H9 (cell line): ENCODE data around the gene DEGS2. TPM values are rescaled to one million over a fixed set of nuclear protein-coding genes. Genes with fewer than 3 reads are reported as not detected.
A peak's percentile ranks its signal among the peaks of the same experiment; 100 is the strongest.

Experiments
- DNase-seq: peaks from one replicate; pipeline ENCODE4 v3.0.0-alpha.2; 2017
- H2AFZ ChIP-seq: one replicate; pipeline ENCODE4 v1.6.1; 2013; ENCODE audit warnings: mild to moderate bottlenecking, low read length, control low read depth, moderate library complexity
- H2AK5ac ChIP-seq: 2 replicates; pipeline ENCODE4 v1.6.1; 2013; ENCODE audit warnings: low read length, control low read depth, mixed read lengths; ENCODE audit not compliant: insufficient read length
- H2BK120ac ChIP-seq: one replicate; pipeline ENCODE4 v1.6.1; 2013; ENCODE audit warnings: low read depth, mild to moderate bottlenecking, low read length, control low read depth, inconsistent platforms; ENCODE audit not compliant: poor library complexity, severe bottlenecking
- H2BK12ac ChIP-seq: 2 replicates; pipeline ENCODE4 v1.6.1; 2013; ENCODE audit warnings: low read length, control low read depth, mixed read lengths, low read depth; ENCODE audit not compliant: insufficient read length
- H2BK15ac ChIP-seq: 2 replicates; pipeline ENCODE4 v1.6.1; 2013; ENCODE audit warnings: low read depth, low read length, control low read depth
- H2BK20ac ChIP-seq: one replicate; pipeline ENCODE4 v1.6.1; 2013; ENCODE audit warnings: low read depth, mild to moderate bottlenecking, low read length, control low read depth, inconsistent platforms; ENCODE audit not compliant: poor library complexity, severe bottlenecking
- H2BK5ac ChIP-seq: 2 replicates; pipeline ENCODE4 v1.6.1; 2013; ENCODE audit warnings: low read length, control low read depth, mixed read lengths; ENCODE audit not compliant: insufficient read length
- H3K14ac ChIP-seq: 2 replicates; pipeline ENCODE4 v1.6.1; 2013; ENCODE audit warnings: low read length, control low read depth; ENCODE audit not compliant: insufficient read depth
- H3K18ac ChIP-seq: 2 replicates; pipeline ENCODE4 v1.6.1; 2013; ENCODE audit warnings: low read depth, mild to moderate bottlenecking, mixed read lengths, low read length, control low read depth; ENCODE audit not compliant: insufficient read length
- H3K23ac ChIP-seq: 2 replicates; pipeline ENCODE4 v1.6.1; 2013; ENCODE audit warnings: low read length, control low read depth, mixed read lengths, low read depth; ENCODE audit not compliant: insufficient read length
- H3K23me2 ChIP-seq: 2 replicates; pipeline ENCODE4 v1.6.1; 2013; ENCODE audit warnings: low read depth, mild to moderate bottlenecking, mixed read lengths, low read length, control low read depth; ENCODE audit not compliant: insufficient read length, poor library complexity, severe bottlenecking
- H3K27ac ChIP-seq: 2 replicates; pipeline ENCODE4 v1.5.1; 2013; ENCODE audit warnings: low read length, control low read depth, mixed read lengths, low read depth; ENCODE audit not compliant: insufficient read length
- H3K27me3 ChIP-seq: 2 replicates; pipeline ENCODE4 v1.6.1; 2013; ENCODE audit warnings: low read length, control low read depth, inconsistent platforms; ENCODE audit not compliant: insufficient read depth
- H3K4ac ChIP-seq: 2 replicates; pipeline ENCODE4 v1.6.1; 2013; ENCODE audit warnings: low read depth, mild to moderate bottlenecking, control low read depth, inconsistent platforms, low read length, moderate library complexity
- H3K4me1 ChIP-seq: 2 replicates; pipeline ENCODE4 v1.6.1; 2013; ENCODE audit warnings: low read length, control low read depth, inconsistent platforms; ENCODE audit not compliant: insufficient read depth
- H3K4me2 ChIP-seq: 2 replicates; pipeline ENCODE4 v1.6.1; 2013; ENCODE audit warnings: low read length, control low read depth, mixed read lengths; ENCODE audit not compliant: insufficient read length, insufficient read depth
- H3K56ac ChIP-seq: 2 replicates; pipeline ENCODE4 v1.6.1; 2013; ENCODE audit warnings: low read depth, mild to moderate bottlenecking, mixed read lengths, low read length, control low read depth; ENCODE audit not compliant: insufficient read length
- H3K79me1 ChIP-seq: 2 replicates; pipeline ENCODE4 v1.6.1; 2013; ENCODE audit warnings: low read depth, mild to moderate bottlenecking, moderate library complexity, low read length, control low read depth, inconsistent platforms; ENCODE audit not compliant: insufficient read depth, poor library complexity, severe bottlenecking
- H3K79me2 ChIP-seq: 2 replicates; pipeline ENCODE4 v1.6.1; 2013; ENCODE audit warnings: low read length, control low read depth, inconsistent platforms; ENCODE audit not compliant: insufficient read depth
- H3K9ac ChIP-seq: 2 replicates; pipeline ENCODE4 v1.6.1; 2013; ENCODE audit warnings: low read length, control low read depth, mixed read lengths; ENCODE audit not compliant: insufficient read length; ENCODE audit errors: extremely low read depth
- H3K9me3 ChIP-seq: one replicate; pipeline ENCODE4 v1.6.1; 2013; ENCODE audit warnings: low read depth, low read length, inconsistent platforms; ENCODE audit not compliant: control insufficient read depth
- H3T11ph ChIP-seq: one replicate; pipeline ENCODE4 v1.6.1; 2013; ENCODE audit warnings: mild to moderate bottlenecking, low read length, control low read depth, inconsistent platforms
- H4K20me1 ChIP-seq: one replicate; pipeline ENCODE4 v1.6.1; 2013; ENCODE audit not compliant: control insufficient read depth, insufficient read length, insufficient read depth
- H4K5ac ChIP-seq: 2 replicates; pipeline ENCODE4 v1.6.1; 2013; ENCODE audit warnings: low read depth, mild to moderate bottlenecking, mixed read lengths, low read length, control low read depth; ENCODE audit not compliant: insufficient read length
- H4K8ac ChIP-seq: replicated peaks from 2 replicates; pipeline ENCODE4 v1.6.1; 2013; ENCODE audit warnings: low read length, control low read depth, mixed read lengths, low read depth; ENCODE audit not compliant: insufficient read length
- H4K91ac ChIP-seq: 2 replicates; pipeline ENCODE4 v1.6.1; 2013; ENCODE audit warnings: low read depth, mild to moderate bottlenecking, moderate library complexity, mixed read lengths, low read length, control low read depth; ENCODE audit not compliant: insufficient read length
- H3K27ac Mint-ChIP-seq, 3 experiments: 2 replicates in 2 of 3; 3 replicates in 1 of 3; pipeline ENCODE4 v1.8.0; 2020 to 2021; ENCODE audit warnings: mixed read lengths in 3 of 3, mild to moderate bottlenecking in 1 of 3, moderate library complexity in 1 of 3
- H3K27me3 Mint-ChIP-seq: 2 replicates; pipeline ENCODE4 v1.8.0; 2021; ENCODE audit warnings: low read depth, mild to moderate bottlenecking, moderate library complexity, mixed read lengths
- H3K36me3 Mint-ChIP-seq, 3 experiments: 2 replicates in 2 of 3; 3 replicates in 1 of 3; pipeline ENCODE4 v1.8.0; 2020 to 2021; ENCODE audit warnings: low read depth in 3 of 3, mixed read lengths in 3 of 3; ENCODE audit not compliant: insufficient read depth in 1 of 3
- H3K4me1 Mint-ChIP-seq, 2 experiments: 2 replicates each; pipeline ENCODE4 v1.8.0; 2020; ENCODE audit warnings: mixed read lengths in 2 of 2
- H3K4me3 Mint-ChIP-seq, 2 experiments: 2 replicates in 1 of 2; 3 replicates in 1 of 2; pipeline ENCODE4 v1.8.0; 2020 to 2021; ENCODE audit warnings: mild to moderate bottlenecking in 2 of 2, mixed read lengths in 2 of 2, moderate library complexity in 1 of 2
- H3K9me3 Mint-ChIP-seq, 2 experiments: 2 replicates in 1 of 2; 3 replicates in 1 of 2; pipeline ENCODE4 v1.8.0; 2020; ENCODE audit warnings: mild to moderate bottlenecking in 2 of 2, mixed read lengths in 2 of 2, moderate library complexity in 1 of 2
- WGBS: extraction: QIAGEN DNeasy Blood & Tissue Kit; methylation state at CpG from one replicate; pipeline ENCODE4 v1.1.7; 2013; ENCODE audit warnings: missing lambda C conversion rate, low lambda C conversion rate, mixed read lengths; ENCODE audit not compliant: insufficient read length; ENCODE audit errors: extremely low coverage; 5-methylcytosine and 5-hydroxymethylcytosine counted together
- total RNA-seq: library from RNA; stranded (reverse); gene quantifications from 2 replicates; pipeline ENCODE4 v1.2.1, GENCODE V29; 2021
- TF ChIP-seq, protein P1 (sequence below): fragments of 200-600 bp; sonication (generic); conservative IDR thresholded peaks from 3 replicates; pipeline ENCODE4 v1.8.0; 2021; ENCODE audit warnings: antibody characterized with exemption, mild to moderate bottlenecking

DEGS2 gene
- total RNA-seq, 1 experiment from 2014 or later: 0.72 TPM

- Histone ChIP-seq H2BK120ac (no peak overlapping the region), H3K14ac (no peak overlapping the region)
- H3K27ac Mint-ChIP-seq: peak overlapping the region in 1 of 3 experiments; percentile 35; a peak in 1 of 7 replicates
Measured at GRCh38 chr14:100150932-100151587, 8.4 kb downstream of the DEGS2 start.

More at GRCh38 chr14:100150932-100151587, 8.4 kb downstream of the DEGS2 start:
- H3K27ac ChIP-seq: no peak overlapping the region
- no peak overlapping the region for H3K56ac ChIP-seq
- H3K9me3 Mint-ChIP-seq: peaks cover 6% of the 10 kb centered on the region in 2 experiments; a peak in 3 of 5 replicates
- H2BK5ac ChIP-seq: no peak overlapping the region
- H3K27me3 ChIP-seq: no peaks in the 10 kb centered on the region
- TF ChIP-seq, protein P1, sequence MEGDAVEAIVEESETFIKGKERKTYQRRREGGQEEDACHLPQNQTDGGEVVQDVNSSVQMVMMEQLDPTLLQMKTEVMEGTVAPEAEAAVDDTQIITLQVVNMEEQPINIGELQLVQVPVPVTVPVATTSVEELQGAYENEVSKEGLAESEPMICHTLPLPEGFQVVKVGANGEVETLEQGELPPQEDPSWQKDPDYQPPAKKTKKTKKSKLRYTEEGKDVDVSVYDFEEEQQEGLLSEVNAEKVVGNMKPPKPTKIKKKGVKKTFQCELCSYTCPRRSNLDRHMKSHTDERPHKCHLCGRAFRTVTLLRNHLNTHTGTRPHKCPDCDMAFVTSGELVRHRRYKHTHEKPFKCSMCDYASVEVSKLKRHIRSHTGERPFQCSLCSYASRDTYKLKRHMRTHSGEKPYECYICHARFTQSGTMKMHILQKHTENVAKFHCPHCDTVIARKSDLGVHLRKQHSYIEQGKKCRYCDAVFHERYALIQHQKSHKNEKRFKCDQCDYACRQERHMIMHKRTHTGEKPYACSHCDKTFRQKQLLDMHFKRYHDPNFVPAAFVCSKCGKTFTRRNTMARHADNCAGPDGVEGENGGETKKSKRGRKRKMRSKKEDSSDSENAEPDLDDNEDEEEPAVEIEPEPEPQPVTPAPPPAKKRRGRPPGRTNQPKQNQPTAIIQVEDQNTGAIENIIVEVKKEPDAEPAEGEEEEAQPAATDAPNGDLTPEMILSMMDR: no peak
- H3K4me3 Mint-ChIP-seq: no peak overlapping the region
- no peak overlapping the region for H3T11ph ChIP-seq
- H2AFZ ChIP-seq: no peak overlapping the region
- no peak overlapping the region for H2BK15ac ChIP-seq
- no peak overlapping the region for H2BK20ac ChIP-seq
- no peaks in the 10 kb centered on the region for H3K79me2 ChIP-seq
- H3K79me1 ChIP-seq: no peaks in the 10 kb centered on the region
- H3K23ac ChIP-seq: no peak overlapping the region
- H3K18ac ChIP-seq: no peak overlapping the region
- DNase-seq: no peak
- no peaks in the 10 kb centered on the region for H3K9me3 ChIP-seq
- no peak overlapping the region for H3K9ac ChIP-seq
- peaks cover 0 to 3% (median 0%) of the 10 kb centered on the region in 3 experiments; a peak in 2 of 7 replicates for H3K36me3 Mint-ChIP-seq
- H3K23me2 ChIP-seq: no peaks in the 10 kb centered on the region
- H4K20me1 ChIP-seq: no peaks in the 10 kb centered on the region
- H2BK12ac ChIP-seq: no peak overlapping the region
- no peak overlapping the region for H2AK5ac ChIP-seq
- H4K5ac ChIP-seq: no peak overlapping the region
- H4K91ac ChIP-seq: no peak overlapping the region
- no peak overlapping the region for H3K4ac ChIP-seq
- peaks cover 10 to 20% of the 10 kb centered on the region in 2 experiments for H3K4me1 Mint-ChIP-seq
- peaks cover 23% of the 10 kb centered on the region for H3K27me3 Mint-ChIP-seq
- H3K4me1 ChIP-seq: no peaks in the 10 kb centered on the region; the same call in 1 of the 2 replicates
- H4K8ac ChIP-seq: no peak overlapping the region
- WGBS: no CpG with 5 or more reads among the region's 12 CpGs
- no peak overlapping the region for H3K4me2 ChIP-seq
